ENCODE data around the gene TAB2.

- TF ChIP-seq CTCF (conservative IDR thresholded peaks at IDR 0.05; ENCODE audit: low read depth, low read length) (no peak), EZH2 (IDR thresholded peaks at IDR 0.05; ENCODE audit: low read length, unreplicated experiment) (no peak), EZH2phosphoT487 (IDR thresholded peaks at IDR 0.05; ENCODE audit: borderline replicate concordance, low read length) (no peak)
Measured at GRCh38 chr6:149320796-149321195, 3.3 kb downstream of the TAB2 start.
